Lower leg skin (tissue), 4 donors: ENCODE measurements around the gene ZKSCAN7. TPM values are rescaled to one million over a fixed set of nuclear protein-coding genes. Genes with fewer than 3 reads are reported as not detected.
"Not testable (repeated sequence)": the region's sequence is repeated elsewhere in the genome, so short reads cannot be mapped to it uniquely, and the experiment has no call there.

Experiments used
- DNase-seq, 2 donors: peaks; one replicate each; pipeline ENCODE4 v3.0.0-alpha.2; 2019; ENCODE audit warnings: low spot score in 2 of 2
- H3K4me3 ChIP-seq: fragments of 200-600 bp; sonication (generic); 2 replicates; pipeline ENCODE4 v1.5.1; 2017; ENCODE audit warnings: mild to moderate bottlenecking, low read depth; ENCODE audit not compliant: poor library complexity, severe bottlenecking
- POLR2A ChIP-seq, 2 donors: fragments of 450-650 bp; IDR thresholded peaks; one replicate each; pipeline ENCODE4 v1.6.1; 2016 to 2017; ENCODE audit warnings: antibody characterized with exemption in 2 of 2, mild to moderate bottlenecking in 1 of 2, moderate library complexity in 1 of 2
- WGBS, 2 donors: methylation state at CpG; one replicate each; pipeline ENCODE4 v1.1.5; 2018; 5-methylcytosine and 5-hydroxymethylcytosine counted together
- intact Hi-C: fragments of 100-400 bp; cut with DNase I; formaldehyde crosslinking; loops from one replicate; pipeline ENCODE4 v1.15.0; 2023; ENCODE audit warnings: low total_unique reads
- total RNA-seq, 4 donors: library from RNA; depleted of rRNA; stranded (reverse); fragments of >200 nt; gene quantifications; one replicate each; pipeline ENCODE4 v1.1.0, GENCODE V29; 2016
- TF ChIP-seq, protein P1 (sequence below), 3 donors: fragments of 450-650 bp; IDR thresholded peaks; one replicate each; pipeline ENCODE4 v1.5.1; 2016; ENCODE audit warnings: antibody characterized with exemption in 3 of 3, mild to moderate bottlenecking in 3 of 3, moderate library complexity in 2 of 3

Gene ZKSCAN7
- total RNA-seq, 4 donors from 2014 or later: 0.39 to 2.2 (median 0.62) TPM

DNA sequence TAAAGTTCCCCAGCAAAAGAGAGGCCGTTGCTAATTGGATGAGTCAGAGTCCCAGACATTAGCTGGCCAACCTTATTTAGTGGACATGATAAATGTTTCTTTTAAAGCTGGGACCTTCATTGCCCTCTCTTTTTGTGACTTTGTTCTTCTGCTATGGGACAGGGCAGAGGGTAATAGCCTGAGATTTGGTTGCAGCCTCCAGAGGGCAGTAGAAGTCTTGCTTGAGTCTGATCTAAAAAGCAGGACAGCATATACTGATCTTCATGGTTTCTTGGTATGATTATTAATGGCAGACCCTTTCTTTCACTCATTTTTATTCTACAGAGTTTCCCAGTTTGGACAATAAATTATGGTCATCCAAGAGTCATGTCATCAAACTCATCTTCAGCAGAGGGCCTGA lies 25.1 kb upstream of the ZKSCAN7 start:
- WGBS, 2 donors: 27 to 33% methylated on average over 1 of the region's 1 CpG
- H3K4me3 ChIP-seq: no peak overlapping the region
- DNase-seq: no peak
- intact Hi-C loops: loop anchor here (10.0 kb wide), 1 partner anchor 385 kb away; no protein-coding TSS in a partner anchor
- no peak for TF ChIP-seq POLR2A (IDR thresholded peaks at IDR 0.05)
- TF ChIP-seq, protein P1, sequence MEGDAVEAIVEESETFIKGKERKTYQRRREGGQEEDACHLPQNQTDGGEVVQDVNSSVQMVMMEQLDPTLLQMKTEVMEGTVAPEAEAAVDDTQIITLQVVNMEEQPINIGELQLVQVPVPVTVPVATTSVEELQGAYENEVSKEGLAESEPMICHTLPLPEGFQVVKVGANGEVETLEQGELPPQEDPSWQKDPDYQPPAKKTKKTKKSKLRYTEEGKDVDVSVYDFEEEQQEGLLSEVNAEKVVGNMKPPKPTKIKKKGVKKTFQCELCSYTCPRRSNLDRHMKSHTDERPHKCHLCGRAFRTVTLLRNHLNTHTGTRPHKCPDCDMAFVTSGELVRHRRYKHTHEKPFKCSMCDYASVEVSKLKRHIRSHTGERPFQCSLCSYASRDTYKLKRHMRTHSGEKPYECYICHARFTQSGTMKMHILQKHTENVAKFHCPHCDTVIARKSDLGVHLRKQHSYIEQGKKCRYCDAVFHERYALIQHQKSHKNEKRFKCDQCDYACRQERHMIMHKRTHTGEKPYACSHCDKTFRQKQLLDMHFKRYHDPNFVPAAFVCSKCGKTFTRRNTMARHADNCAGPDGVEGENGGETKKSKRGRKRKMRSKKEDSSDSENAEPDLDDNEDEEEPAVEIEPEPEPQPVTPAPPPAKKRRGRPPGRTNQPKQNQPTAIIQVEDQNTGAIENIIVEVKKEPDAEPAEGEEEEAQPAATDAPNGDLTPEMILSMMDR (IDR thresholded peaks at IDR 0.05): no peak

DNA sequence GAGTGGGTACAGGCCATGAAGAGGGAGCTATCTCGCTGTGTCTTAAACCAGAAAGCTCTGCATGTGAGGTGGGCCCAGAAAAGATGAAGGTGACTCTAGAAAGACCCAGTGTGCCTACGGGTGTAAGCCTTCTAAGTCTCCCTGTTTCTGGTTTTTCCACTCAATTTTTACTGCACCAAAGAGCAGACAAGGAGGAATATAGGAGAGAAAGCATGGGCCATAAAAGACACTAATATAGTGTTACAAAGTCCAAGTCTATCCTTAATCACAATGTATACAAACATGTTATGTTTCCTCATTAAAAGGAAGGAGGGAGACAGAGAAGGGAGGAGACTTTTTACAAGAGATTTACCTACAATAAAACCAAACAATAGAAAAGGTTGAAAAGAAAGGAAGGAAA lies 24.1 kb upstream of the ZKSCAN7 start:
- DNase-seq: no peak
- intact Hi-C loops: loop anchor here (10.0 kb wide), 1 partner anchor 384 kb away; no protein-coding TSS in a partner anchor
- no peak for TF ChIP-seq POLR2A (IDR thresholded peaks at IDR 0.05)
- TF ChIP-seq, protein P1 (IDR thresholded peaks at IDR 0.05): no peak
- WGBS, 2 donors: 58 to 62% methylated on average over 2 of the region's 2 CpGs
- no peak overlapping the region for H3K4me3 ChIP-seq

DNA sequence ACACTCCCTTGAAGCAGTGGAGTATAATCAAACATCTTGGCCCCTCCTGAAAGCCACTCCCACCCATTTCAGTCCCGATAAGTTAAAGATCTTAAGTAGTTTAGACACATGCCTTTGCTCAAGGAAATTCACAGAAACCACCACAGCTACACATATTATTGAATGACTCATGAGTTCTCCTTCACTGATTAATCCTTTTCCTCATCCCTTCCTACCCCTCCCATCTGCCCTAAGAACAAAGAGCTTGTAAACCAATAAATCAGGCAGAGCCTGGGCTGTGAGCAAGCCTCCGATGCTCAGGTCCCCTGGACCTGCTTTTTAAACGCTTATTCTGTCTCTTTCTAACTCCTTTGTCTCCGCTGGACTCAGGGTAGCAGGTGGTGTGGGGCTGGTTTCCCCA lies 20.3 kb upstream of the ZKSCAN7 start:
- H3K4me3 ChIP-seq, DNase-seq: not testable (repeated sequence)
- intact Hi-C loops: loop anchor here (10.0 kb wide), 1 partner anchor 380 kb away; no protein-coding TSS in a partner anchor
- WGBS, 2 donors: 24 to 27% methylated on average over 4 of the region's 4 CpGs

DNA sequence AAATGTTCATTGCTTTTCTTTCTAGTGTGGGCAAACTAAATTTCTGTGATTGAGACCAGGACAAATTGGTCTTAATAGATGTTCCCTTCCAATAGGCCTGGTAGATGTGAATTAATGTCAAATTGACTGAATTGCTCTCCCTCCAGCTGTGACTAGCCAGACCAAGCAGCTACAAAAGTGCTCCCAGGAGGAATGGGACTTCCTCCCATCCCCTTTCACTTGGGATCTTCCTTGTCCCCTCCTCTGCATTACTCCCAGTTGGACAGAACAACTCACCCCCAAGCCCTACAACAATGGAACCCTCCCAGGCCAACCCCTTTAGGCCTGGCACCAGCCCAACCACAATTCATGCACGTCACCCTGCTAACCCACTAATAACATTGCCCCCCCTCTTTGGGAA lies 19.6 kb upstream of the ZKSCAN7 start:
- 0% methylated on average over 1 of the region's 1 CpG for WGBS, 2 donors
- H3K4me3 ChIP-seq: no peak overlapping the region
- intact Hi-C loops: loop anchor here (10.0 kb wide), 1 partner anchor 379 kb away; no protein-coding TSS in a partner anchor
- TF ChIP-seq POLR2A (IDR thresholded peaks at IDR 0.05): no peak
- TF ChIP-seq, protein P1 (IDR thresholded peaks at IDR 0.05): no peak
- no peak for DNase-seq

DNA sequence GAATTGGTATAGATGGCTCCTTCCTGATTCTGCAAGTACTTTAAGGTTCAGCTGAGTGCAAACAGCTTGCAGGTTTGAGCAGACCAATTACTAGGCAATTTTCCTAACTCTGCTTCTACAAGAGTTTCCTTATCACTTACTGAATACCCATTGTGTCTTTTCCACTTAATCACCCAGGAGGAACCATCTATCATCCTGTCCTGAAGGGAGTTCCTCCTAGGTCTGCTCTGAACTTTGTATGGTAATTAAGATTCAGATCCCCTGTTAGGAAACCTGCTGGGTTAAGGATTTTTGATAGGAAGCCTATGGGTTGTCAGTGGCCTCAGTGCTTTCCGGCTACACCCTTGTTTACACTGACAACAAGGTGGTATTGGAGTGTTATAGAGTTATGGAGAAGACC lies 10.2 kb upstream of the ZKSCAN7 start:
- intact Hi-C loops, DNase-seq, H3K4me3 ChIP-seq: not testable (repeated sequence)
- WGBS, 2 donors: 71 to 79% methylated on average over 1 of the region's 1 CpG

DNA sequence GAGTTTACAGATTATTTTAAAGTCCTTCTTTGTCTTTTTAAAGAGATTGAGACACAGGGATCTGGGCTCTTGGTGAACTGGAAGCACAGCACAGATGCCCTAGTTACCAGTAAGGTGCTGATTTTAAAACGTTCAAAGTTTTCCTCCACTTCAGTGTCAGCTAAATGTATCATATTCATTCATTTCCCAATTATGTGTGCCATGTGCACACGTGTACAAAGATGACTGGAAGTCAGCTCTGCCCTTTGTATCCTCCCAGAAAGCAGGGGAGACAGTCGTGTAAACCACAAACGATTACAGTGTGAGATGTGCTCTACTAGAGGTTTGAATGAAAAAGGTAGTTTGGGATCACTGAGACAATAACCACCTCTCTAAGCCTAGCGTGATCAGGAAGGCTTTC lies 730 bp downstream of the ZKSCAN7 start:
- TF ChIP-seq POLR2A (IDR thresholded peaks at IDR 0.05): no peak
- WGBS, 2 donors: 9 to 17% methylated on average over 5 of the region's 5 CpGs
- intact Hi-C loops: no loop called here
- H3K4me3 ChIP-seq: no peak overlapping the region
- DNase-seq: no peak

DNA sequence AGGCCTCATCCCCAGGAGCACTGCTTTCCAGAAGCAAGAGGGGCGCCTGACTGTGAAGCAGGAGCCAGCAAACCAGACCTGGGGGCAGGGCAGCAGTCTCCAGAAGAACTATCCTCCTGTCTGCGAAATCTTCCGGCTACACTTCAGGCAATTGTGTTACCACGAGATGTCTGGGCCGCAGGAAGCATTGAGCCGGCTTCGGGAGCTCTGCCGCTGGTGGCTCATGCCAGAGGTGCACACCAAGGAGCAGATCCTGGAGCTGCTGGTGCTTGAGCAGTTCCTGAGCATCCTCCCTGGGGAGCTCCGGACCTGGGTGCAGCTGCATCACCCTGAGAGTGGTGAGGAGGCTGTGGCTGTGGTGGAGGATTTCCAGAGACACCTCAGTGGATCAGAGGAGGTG lies 2.1 kb downstream of the ZKSCAN7 start:
- DNase-seq: no peak
- H3K4me3 ChIP-seq: no peak overlapping the region
- intact Hi-C loops: no loop called here
- WGBS, 2 donors: 95 to 96% methylated on average over 8 to 9 of the region's 9 CpGs
- TF ChIP-seq, protein P1 (IDR thresholded peaks at IDR 0.05): no peak
- TF ChIP-seq POLR2A (IDR thresholded peaks at IDR 0.05): no peak
